Kidney glomerular epithelial cell (primary cell): ENCODE results near the gene GNLY.

Experiments used
- DNase-seq: peaks from one replicate; lab custom pipeline; 2025; lab: John Stamatoyannopoulos, UW

Gene GNLY

DNA sequence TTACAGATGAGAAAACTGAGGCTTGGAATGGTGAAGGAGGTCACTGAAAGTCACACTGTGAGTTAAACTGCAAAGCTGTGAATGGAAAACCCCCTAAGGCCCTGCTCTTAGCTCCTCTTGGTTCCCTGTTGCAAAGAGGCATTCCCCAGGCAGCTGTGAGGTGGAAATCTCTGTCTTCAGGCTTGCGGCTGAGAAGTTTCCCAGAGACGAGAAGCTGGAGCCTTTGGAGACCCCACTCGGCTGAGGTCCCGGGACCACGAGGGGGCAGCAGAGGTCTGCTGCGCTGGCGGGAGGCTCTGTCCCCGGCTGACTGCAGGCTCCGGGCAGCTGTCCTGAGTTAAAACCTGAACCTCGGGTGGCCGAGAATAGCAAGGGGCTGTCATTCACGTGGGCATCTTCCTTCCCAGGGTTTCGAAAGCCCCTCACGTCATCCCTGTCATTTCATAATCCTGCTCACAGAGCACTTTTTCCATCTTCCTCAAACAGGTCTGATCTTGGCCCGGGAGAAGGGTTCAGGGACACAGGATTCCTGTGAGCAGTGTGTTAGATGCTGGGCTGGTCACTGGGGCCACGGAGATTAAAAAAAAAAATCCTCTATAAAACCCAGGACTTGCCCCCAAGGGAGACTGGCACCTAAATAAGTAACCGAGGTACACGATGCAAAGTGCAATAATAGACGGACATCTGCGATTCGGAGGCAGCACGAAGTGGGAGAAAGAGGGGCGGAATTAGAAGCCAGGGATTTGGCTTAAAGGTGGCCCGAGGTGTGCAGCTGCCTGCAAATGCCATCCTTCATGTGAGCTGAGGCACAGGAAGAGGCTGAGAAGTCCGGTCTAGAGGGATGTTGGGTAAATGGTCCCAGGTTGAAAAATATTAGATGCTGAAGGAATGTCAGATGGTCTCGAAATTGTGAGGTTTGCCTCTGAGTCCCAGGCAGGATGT is 35.0 kb downstream of the GNLY start:
- DNase-seq = peak; percentile 51

DNA sequence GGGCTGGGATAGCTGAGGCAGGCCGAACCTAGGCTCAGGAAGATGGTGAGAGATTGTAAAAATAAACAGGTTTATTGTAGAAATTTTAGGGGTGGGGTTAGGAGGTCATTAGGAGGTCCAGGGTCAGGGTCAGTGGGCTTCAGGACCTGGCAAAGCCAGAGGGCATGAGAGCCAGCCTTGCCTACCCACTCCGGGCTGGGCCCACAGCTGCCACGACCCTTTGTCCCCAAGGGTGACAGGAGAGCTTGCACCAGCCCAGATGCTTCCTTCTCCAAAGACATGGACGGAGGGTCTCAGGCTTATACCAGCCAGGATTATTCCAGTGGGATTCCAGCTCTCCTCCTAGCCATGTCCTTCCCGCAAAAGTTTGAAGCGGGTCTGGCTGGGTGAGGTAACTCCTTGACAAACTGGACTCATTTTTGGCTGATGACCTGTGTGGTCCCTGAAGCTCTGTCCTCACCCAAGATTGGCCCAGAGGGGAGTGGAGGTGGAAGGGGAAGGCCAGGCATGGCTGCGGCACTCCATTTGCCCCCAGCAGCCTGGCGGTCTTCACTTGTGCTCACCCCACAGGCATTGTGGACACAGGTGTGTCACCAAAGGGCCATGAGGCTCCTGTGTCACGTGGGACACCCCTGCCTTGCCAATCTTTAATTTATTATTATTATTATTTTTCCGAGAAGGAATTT is 35.8 kb downstream of the GNLY start:
- DNase-seq = no peak

DNA sequence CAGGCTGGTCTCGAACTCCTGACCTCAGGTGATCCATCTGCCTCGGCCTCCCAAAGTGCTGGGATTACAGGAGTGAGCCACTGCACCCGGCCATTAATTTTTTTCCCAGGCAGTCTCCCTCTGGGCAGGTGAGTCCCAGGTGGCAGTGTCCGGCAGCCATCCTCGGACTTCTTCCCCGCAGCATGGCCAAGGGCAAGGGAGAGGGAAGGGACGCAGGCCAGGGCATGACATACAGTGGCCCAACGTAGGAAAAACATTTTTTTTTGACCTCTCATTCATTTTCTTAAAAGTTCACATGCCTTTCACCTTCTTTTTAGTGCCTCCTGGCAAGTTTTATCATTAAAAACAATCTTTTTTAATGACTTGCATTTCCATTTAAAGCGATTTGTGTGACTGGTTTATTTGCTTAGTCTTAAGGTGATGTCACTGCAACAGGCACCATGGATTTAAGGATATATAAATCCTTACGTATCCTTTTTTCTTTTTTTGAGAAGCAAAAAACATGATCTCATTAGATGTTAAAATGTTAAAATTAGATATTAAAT is 36.6 kb downstream of the GNLY start:
- DNase-seq = no peak

DNA sequence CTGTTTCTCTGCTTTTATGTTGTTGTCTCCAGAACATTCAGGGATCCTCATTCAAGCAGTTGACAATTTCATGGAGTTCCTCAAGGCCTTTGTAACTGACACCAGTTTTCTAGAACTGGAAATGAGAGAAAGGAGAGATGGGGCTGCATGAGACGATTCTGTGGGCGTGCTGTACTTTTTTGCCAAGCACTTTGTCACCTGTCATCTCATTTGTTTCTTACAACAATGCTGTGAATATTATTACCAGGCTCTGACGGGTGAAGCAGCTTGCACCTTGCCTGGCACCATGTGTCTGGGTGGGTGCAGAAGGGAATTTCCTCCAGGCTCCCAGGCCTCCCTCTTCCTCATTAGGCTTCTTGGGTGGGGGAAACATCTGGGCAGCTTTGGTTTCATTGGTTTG is 37.4 kb downstream of the GNLY start:
- no peak for DNase-seq

DNA sequence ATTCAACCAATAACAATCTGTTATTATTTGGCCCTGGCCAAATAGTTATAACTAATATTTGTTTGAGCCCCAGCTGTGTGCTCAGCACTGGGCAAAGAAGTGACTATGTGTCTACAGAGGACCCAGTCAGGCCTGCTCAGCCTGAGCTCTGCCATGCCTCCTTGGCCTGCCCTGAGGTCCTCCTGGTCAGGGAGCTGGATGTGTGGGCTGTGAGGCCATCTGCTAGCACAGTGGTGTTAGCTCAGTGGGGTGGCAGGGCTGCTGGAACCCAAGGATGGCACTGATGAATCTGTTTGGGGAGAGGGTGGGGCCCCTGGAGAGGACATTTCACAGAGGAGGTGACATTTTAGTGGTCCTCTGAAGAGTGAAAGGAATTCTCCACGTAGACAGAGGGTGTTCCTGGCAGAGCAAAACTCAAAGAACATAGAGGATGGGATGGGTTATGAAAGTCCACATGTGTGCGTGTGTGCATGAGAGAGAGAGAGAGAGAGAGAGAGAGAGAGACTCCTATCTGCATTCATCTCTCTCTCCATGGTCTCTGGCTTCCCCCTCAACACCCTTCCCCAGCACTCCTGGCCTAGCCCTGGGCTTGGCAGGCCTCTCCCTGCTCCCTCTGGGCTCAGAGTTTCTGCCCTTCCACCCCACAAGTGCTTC is 38.4 kb downstream of the GNLY start:
- no peak for DNase-seq

DNA sequence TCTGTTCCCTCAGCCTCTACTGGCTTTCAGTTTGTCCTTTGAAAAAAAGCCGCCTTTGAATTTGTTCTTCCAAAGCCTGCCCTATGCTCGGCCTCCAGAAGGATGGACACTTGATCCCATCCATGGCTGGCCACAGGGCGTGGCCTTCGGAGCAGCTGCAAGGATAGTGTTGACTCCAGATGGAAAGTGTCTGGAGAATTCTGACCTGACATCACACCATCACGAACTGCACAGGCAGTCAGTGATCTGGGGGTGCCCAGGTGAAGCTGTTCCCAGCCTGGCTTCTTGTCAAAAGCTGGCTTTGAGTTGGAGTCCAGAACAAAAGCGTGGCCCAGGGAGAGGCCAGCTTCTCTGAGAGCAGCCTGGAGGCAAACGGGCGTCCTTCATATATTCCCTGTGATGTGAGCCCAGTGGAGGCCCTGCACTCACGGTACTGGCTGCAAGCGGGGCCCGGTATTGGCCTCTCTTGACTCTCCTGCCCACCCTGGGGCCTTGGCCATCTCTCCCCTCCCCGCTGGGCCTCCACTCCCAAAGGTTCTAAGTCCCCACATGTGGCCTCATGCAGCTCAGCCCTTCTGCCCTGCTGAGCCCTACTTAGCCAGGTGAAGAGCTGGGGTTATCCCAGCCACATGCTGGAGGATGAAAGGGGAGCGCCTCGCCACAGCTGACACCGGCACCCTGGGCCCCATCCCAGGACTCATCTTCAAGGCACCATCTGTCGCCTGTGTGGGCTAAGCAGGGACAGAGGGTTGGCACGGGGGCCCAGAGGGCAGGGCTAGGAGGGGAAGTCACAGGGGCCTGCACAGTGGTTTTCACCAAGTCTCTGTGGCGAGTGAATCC is 39.2 kb downstream of the GNLY start:
- no peak for DNase-seq

DNA sequence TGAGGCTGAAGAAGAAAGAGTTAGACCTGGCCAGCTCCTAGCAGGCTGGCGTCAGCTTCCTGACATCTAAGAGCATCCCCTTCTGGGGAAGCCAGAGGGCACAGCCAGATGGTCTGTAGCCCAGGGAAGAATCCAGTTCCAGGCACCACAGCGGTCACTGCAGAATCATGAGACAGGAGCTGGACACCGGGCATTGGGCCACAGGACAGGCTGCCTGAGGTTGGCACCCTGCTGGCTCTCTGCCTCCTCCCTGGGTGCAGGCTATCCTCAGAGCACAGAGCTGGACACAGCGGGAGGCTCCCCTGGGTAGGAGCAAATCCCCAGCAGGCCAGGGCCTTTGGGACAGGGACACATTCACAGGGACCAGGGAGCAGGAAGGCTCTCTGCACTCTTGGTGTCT is 39.9 kb downstream of the GNLY start:
- no peak for DNase-seq

DNA sequence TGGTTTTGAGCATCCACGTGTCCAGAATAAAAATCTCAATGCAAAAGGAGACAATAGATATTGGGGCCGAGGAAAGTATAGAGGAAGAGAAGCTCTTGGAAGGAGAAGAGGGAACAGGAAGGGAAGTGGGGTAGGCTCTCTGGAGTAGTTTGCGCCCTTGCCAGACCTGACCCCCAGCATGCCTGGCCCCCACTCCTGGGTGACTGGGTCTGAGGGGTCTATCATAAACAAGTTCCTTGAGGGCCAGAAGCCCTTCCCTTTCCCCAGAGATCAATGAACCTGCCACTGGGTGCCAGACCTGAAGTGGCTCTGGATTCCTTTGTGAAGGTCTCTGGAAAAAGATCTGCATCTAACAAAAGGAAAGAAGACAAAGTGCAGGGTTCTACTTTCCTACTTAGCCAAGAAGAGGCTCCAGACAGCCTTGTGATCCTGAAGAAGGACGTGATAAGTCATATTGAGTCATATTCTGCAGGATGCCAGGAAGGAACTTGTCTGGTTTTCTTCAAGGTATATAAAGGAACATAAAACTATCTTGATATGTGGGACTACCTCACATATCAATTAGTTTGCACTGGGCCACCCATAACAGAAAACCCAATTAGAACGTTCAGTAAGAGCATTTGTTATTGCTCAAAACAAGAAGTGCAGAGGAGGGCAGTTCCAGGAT is 40.9 kb downstream of the GNLY start:
- no peak for DNase-seq

DNA sequence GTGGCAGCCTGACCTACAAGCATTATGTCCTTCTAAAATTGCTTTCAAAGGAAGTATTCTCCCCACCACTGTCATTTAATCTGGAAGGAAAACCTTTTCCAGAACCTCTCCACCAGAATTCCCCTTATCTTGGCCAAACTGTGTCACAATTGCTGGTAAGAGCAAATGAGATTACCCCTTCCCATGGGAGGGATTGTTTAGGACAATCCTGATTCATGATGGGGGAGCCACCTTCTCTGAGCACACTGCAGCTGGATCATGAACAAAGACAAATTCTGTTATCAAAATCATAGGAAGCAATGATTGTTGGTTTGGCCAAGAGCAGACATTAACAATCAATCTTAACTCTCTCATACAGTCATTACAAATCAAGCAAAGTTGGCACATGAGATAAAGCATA is 41.5 kb downstream of the GNLY start:
- no peak for DNase-seq

DNA sequence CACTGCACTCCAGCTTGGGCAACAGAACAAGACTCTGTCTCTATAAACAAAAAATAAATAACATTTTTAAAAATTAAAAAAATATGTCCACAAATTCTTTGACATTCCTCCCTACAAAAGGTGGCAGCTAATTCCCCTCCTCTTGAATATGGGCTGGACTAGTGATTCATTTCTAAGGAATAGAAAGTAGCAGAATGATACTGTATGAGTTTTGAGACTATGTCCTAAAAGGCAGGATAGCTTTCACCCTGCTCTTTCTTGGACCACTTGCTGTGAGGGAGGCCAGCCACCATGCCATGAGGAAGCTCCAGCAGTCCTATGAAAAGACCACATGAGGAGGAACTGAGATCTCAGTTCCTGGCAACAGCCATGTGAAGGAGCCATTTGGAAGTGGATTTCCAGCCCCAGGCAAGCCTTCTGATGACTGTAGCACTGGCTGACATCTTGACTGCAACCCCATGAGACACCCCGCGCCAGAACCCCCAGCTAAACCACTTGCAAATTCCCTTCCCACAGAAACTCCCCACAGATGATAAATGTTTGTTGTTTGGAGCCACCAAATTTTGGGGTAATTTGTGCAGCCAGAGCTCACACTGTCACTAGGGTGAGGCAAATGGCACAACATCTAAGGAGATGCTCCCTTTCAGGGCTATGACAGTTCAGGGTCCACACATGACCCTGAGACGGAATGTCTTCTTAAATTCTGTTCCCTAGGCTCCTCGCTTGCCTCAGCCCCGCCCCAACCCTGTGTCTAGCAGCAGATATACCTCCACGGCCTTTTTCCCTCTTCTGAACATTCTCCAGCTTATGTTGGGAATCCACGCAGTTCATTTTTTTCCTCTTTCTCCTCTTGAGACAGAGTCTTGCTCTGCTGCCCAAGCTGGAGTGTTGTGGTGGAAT is 42.5 kb downstream of the GNLY start:
- DNase-seq = no peak

DNA sequence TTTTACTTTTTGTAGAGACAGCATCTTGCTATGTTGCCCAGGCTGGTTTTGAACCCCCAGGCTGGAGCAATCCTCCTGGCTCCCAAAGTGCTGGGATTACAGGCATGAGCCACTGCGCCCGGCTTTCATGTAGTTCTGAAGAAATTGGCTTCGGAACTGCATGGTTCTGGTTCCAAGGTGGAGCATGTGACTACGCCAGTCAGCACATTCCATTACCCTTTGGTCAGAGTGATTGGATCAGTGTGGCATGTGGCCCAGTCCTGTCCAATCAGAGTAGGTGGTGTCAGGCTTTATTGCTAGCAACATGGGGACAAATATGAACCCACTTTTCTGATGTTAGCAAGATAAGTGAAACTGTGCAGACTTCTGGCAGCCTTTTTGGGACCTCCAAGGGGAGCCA is 43.3 kb downstream of the GNLY start:
- DNase-seq = peak; percentile 49

DNA sequence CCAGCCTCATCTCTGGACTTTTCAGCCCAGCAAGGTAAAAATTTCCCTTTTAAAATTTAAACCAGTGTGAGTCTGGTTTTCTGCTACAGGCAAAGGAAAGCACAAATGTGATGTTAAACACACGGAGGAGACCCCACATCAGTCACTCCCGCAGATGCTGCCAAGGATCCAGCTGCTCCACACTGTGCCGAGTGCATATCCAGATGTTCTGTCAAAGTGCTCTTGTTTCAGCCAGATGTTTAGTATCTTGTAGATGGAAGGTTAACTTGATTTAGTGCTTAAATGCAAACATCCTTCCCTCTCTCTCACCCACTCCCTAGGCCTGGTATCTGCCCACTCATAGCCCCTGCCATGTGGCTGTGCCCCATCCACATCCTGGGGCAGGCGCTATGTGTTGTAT is 43.8 kb downstream of the GNLY start:
- no peak for DNase-seq

DNA sequence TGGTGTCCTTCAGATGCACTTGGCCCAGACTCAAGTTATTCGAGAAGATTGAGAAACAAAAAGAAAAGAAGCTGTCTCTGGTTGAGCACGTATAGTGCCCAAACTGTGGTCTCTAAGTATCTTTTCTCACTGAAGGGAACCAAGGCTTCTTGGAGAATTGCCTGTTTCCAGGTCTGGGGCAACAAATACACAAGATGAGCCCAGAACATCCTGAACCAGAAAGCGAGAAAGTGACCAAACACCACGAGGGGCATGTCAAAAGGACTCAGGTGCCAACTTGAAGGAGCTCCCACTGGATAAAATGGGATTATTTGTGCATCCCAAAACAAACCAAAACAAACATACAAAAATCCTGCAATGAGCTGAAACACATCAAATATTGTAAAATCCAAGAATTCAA is 46.0 kb downstream of the GNLY start:
- no peak for DNase-seq

DNA sequence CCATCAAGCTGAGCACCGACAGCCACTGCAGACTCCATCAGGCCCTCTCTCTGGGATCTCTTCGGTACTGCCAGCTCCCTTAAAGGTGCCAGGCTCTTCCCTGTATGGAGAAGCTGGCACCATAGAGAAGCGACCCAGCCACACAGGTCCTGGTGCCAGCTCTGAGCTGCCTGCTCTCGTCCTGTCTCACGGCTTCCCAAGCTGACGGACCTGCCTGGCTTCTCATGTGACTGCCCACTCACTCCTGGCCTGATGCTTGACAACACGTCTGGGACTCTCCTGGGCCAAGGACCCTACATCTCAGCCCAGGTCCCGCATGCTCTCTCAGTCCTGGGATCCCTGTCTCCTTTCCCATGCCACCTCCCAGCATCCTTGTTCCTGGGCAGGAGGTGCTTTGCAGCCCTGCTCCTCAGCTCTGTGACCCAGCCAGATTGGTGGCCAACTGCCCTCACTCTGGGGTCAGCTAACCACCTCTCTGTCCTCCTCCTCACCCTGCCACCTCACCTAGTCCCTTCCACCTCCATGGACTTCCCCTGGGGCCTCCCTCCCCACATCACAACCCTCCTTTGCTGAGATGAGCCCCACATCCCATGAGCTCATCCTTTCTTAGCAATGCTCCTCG is 47.2 kb downstream of the GNLY start:
- no peak for DNase-seq

DNA sequence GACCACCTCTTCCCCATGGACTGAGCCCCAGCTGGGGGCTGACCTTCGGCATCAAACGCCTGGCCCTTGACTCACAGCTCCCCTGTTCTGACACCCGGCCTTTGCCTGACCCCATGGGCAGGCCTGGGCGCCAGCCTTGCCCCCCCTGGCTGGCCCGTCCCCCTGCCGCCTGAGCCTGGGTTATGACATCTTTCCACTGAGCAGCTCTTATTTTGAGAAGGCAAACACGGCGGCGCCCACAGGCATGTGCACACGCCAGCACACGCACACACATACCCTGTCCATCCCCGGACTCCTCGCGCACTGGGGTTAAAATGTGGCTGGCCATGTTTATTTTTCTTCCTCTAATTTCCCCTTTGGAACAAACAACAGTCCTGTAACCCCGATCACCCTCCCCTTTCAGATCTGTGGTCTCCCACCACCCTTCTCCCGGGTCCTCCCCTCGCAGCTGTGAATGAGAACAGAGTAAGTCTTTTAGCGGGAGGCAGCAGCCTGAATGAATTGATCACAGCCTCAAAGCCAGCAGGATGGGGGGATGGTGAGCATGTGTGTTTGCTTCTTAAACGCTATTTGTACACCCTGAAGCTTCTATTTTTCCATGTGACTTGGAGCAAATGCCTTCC is 47.8 kb downstream of the GNLY start:
- peak; percentile 77 for DNase-seq

DNA sequence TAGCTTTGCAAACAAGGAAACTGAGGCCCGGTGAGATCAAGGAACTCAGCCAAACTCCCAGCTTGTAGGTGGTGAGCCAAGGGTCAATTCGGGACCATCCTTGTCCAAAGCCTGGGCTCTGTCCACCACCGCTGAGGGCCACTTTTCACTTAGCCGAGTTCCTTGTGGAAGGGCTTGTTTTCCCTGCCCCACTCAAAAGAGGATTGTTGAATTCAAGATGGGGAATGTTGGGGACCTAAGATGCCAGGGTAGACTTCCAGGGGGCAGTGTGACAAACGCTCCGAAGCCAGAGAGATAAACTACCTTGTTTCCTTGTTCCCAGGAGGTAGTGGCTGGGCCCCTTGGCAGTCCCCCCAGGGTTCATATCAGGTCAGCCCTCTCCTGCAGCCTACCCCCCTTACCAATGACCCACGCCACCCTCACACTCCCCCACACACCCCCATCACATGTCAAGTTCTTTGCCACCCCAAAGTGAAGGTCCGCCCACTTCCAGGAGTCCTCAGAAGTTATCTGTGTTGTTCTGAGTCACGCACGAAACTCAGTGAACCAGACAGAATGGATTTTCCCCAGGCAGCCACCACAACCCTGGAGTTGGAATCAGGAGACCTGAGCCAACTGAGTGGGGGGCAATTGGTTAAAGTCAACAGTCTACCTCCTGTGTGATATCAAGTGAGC is 49.3 kb downstream of the GNLY start:
- DNase-seq = peak; percentile 80

DNA sequence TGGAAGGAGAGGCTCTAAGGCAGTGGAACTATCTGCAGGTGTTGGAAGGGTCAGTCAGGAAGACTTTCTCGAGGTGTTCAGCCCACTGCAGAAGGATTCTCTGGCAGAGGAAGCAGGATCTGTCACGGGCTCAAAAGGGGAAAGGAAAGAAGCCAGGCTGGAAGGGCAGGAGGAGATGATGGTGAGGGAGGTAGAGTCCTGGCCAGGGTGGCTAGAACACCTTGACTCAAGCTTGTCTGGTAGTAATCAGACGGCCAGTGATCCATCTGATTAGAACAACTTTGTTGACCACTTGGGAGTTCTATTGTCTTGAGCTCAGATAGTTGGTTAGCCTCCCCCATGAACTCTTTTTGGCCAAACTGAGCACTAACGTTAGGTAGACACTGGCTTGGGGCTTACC is 49.9 kb downstream of the GNLY start:
- DNase-seq = no peak

DNA sequence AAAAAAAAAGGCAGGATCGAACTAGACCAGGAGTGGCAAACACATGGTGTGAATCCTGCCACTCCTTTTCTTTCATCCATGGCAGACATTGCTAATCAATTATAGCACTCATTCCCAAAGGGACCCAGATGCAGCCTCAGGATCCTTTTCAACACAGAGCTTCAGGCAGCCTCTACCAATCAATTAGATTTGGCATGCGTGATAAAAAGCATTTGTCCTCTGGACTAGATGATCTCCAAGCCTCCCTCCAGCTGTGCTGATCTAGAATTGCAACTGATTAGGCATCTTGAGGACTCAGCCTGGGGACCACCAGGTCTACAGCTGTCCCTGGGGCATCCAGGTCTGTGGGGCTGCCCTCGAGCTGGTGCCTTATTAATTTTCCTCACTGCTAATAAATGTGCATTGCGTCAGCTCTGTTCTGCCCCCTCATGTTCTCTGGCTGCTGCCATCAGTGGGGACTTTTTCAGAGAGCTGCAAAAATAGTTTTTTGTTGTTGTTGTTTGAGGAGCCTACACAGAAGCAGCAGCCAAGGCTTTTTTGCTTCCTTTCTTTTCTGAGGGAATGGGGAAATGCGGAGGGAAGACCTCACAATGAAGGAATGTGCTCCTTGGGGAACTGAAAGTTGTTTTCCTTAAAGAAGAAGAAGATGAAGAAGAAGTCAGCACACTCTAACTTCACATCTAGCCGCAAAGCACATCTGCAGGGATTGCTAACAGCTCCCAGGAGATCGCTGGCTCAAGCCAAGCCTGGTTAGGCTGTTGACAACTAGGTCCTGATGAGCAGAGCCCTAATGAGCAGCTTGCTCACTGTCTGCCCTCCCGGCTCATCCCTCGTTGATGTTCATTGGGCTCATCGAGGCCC is 50.8 kb downstream of the GNLY start:
- DNase-seq = peak; percentile 37
